HepG2 (cell line): ENCODE results near the gene TMEFF1. TPM values are rescaled to one million over a fixed set of nuclear protein-coding genes. Genes with fewer than 3 reads are reported as not detected.

Source experiments
- ARID2 ChIP-seq: sonication (generic); formaldehyde crosslinking; IDR thresholded peaks from 2 replicates; pipeline ENCODE4 v1.8.1; 2022; ENCODE audit warnings: mild to moderate bottlenecking, missing genetic modification reagents, borderline replicate concordance
- BORCS8-MEF2B ChIP-seq: sonication (generic); formaldehyde crosslinking; IDR thresholded peaks from 2 replicates; pipeline ENCODE4 v1.8.0; 2022; ENCODE audit warnings: mild to moderate bottlenecking, missing genetic modification reagents
- DDIT3 ChIP-seq: sonication (generic); formaldehyde crosslinking; IDR thresholded peaks from 2 replicates; pipeline ENCODE4 v1.4.0; 2020; ENCODE audit warnings: mild to moderate bottlenecking, missing genetic modification reagents
- FOSL1 ChIP-seq: sonication (generic); formaldehyde crosslinking; IDR thresholded peaks from 2 replicates; pipeline ENCODE4 v1.9.0; 2021; ENCODE audit warnings: missing genetic modification reagents, borderline replicate concordance
- FOXA3 ChIP-seq: IDR thresholded peaks from 2 replicates; pipeline ENCODE4 v1.6.1; 2016; ENCODE audit warnings: missing genetic modification reagents, missing compliant biosample characterization
- GATAD2A ChIP-seq: IDR thresholded peaks from 2 replicates; pipeline ENCODE4 v1.6.1; 2016
- KDM2A ChIP-seq: sonication (generic); formaldehyde crosslinking; IDR thresholded peaks from 2 replicates; pipeline ENCODE4 v1.4.0; 2020; ENCODE audit warnings: low read depth, missing genetic modification reagents, borderline replicate concordance
- MAFK ChIP-seq, 2 experiments: IDR thresholded peaks in 1 of 2; conservative IDR thresholded peaks in 1 of 2; 2 replicates each; pipeline ENCODE4 v1.6.1; 2011; ENCODE audit warnings: improper control_type of control experiment in 2 of 2, low read length in 2 of 2
- MTF2 ChIP-seq: sonication (generic); formaldehyde crosslinking; IDR thresholded peaks from 2 replicates; pipeline ENCODE4 v1.5.0; 2020; ENCODE audit warnings: missing genetic modification reagents, borderline replicate concordance
- REXO4 ChIP-seq: sonication (generic); formaldehyde crosslinking; IDR thresholded peaks from 2 replicates; pipeline ENCODE4 v1.8.0; 2022; ENCODE audit warnings: missing genetic modification reagents, mild to moderate bottlenecking, borderline replicate concordance
- ZBTB8A ChIP-seq: sonication (generic); formaldehyde crosslinking; IDR thresholded peaks from 2 replicates; pipeline ENCODE4 v1.4.0; 2020; ENCODE audit warnings: mild to moderate bottlenecking, low read depth, missing genetic modification reagents, borderline replicate concordance
- ZC3H13 ChIP-seq: sonication (generic); formaldehyde crosslinking; IDR thresholded peaks from 2 replicates; pipeline ENCODE4 v1.8.1; 2023; ENCODE audit warnings: mild to moderate bottlenecking, missing genetic modification reagents, moderate library complexity
- ZNF263 ChIP-seq: sonication (generic); formaldehyde crosslinking; IDR thresholded peaks from 2 replicates; pipeline ENCODE4 v1.4.0; 2020; ENCODE audit warnings: missing genetic modification reagents
- ZNF737 ChIP-seq: sonication (generic); formaldehyde crosslinking; IDR thresholded peaks from 2 replicates; pipeline ENCODE4 v1.5.0; 2020; ENCODE audit warnings: missing genetic modification reagents, mild to moderate bottlenecking, borderline replicate concordance
- polyA plus RNA-seq, 8 experiments: library from polyadenylated mRNA; depleted of rRNA in 3 of 8; stranded (reverse) in 7 of 8; unstranded in 1 of 8; fragments of >200 nt; fragmentation: Illumina TruSeq in 4 of 8; extraction: Trizol in 4 of 8; gene quantifications; 2 replicates each; pipeline versions ENCODE4 v1.2.1 to v1.2.3, GENCODE V29; 2011 to 2016; ENCODE audit warnings: low read depth in 4 of 8, missing spikeins in 1 of 8, mixed read lengths in 1 of 8; ENCODE audit not compliant: insufficient read depth in 1 of 8
- total RNA-seq, 5 experiments: library from RNA; depleted of rRNA; stranded (reverse); fragments of >200 nt; fragmentation: Illumina TruSeq; extraction: Trizol; gene quantifications; 2 replicates each; pipeline ENCODE4 v1.2.3, GENCODE V29; 2016; ENCODE audit warnings: low read depth in 1 of 5
- TF ChIP-seq, protein P1 (sequence below), 2 experiments: fragments of 450-650 bp in 1 of 2; sonication (generic) in 1 of 2; formaldehyde crosslinking in 1 of 2; IDR thresholded peaks; 2 replicates each; pipeline versions ENCODE4 v1.6.1 to v1.8.0; 2016 to 2022; ENCODE audit warnings: antibody characterized with exemption in 1 of 2, mild to moderate bottlenecking in 1 of 2, missing genetic modification reagents in 1 of 2
- TF ChIP-seq, protein P2 (sequence below): sonication (generic); formaldehyde crosslinking; IDR thresholded peaks from 2 replicates; pipeline ENCODE4 v1.8.0; 2022; ENCODE audit warnings: low read depth, missing genetic modification reagents

TMEFF1 gene
- total and polyA plus RNA-seq, 2 of the 13 experiments (the other 11 are each of a cell fraction or from before 2014, with no cell fraction given) = 0.87 to 1.9 TPM

GRCh38 chr9:100426530-100427365 lies 46.2 kb upstream of the TMEFF1 start, which contains the start of gene MSANTD3 (continued):
- TF ChIP-seq, protein P1, sequence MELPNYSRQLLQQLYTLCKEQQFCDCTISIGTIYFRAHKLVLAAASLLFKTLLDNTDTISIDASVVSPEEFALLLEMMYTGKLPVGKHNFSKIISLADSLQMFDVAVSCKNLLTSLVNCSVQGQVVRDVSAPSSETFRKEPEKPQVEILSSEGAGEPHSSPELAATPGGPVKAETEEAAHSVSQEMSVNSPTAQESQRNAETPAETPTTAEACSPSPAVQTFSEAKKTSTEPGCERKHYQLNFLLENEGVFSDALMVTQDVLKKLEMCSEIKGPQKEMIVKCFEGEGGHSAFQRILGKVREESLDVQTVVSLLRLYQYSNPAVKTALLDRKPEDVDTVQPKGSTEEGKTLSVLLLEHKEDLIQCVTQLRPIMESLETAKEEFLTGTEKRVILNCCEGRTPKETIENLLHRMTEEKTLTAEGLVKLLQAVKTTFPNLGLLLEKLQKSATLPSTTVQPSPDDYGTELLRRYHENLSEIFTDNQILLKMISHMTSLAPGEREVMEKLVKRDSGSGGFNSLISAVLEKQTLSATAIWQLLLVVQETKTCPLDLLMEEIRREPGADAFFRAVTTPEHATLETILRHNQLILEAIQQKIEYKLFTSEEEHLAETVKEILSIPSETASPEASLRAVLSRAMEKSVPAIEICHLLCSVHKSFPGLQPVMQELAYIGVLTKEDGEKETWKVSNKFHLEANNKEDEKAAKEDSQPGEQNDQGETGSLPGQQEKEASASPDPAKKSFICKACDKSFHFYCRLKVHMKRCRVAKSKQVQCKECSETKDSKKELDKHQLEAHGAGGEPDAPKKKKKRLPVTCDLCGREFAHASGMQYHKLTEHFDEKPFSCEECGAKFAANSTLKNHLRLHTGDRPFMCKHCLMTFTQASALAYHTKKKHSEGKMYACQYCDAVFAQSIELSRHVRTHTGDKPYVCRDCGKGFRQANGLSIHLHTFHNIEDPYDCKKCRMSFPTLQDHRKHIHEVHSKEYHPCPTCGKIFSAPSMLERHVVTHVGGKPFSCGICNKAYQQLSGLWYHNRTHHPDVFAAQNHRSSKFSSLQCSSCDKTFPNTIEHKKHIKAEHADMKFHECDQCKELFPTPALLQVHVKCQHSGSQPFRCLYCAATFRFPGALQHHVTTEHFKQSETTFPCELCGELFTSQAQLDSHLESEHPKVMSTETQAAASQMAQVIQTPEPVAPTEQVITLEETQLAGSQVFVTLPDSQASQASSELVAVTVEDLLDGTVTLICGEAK (IDR thresholded peaks at IDR 0.05) = no peak
- TF ChIP-seq, protein P1 (CRISPR knock-in tag; IDR thresholded peaks at IDR 0.05) = no peak
- TF ChIP-seq FOSL1 (CRISPR knock-in tag) = peak; percentile 43; the same call in 1 of the 2 replicates
- peak; percentile 29; the same call in 1 of the 2 replicates for TF ChIP-seq FOXA3 (CRISPR knock-in tag)
- no peak for TF ChIP-seq ZBTB8A (CRISPR knock-in tag)
- TF ChIP-seq ZNF737 (CRISPR knock-in tag) = no peak
- TF ChIP-seq ZC3H13 (CRISPR knock-in tag) = no peak
- TF ChIP-seq, protein P2, sequence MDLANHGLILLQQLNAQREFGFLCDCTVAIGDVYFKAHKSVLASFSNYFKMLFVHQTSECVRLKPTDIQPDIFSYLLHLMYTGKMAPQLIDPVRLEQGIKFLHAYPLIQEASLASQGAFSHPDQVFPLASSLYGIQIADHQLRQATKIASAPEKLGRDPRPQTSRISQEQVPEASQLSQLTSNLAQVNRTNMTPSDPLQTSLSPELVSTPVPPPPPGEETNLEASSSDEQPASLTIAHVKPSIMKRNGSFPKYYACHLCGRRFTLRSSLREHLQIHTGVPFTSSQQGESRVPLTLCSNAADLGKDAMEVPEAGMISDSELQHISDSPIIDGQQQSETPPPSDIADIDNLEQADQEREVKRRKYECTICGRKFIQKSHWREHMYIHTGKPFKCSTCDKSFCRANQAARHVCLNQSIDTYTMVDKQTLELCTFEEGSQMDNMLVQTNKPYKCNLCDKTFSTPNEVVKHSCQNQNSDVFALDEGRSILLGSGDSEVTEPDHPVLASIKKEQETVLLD (CRISPR knock-in tag) = peak; percentile 62; the same call in 1 of the 2 replicates
- peak; percentile 59; the same call in 1 of the 2 replicates for TF ChIP-seq ZNF263 (CRISPR knock-in tag)
- TF ChIP-seq REXO4 = no peak
- TF ChIP-seq MAFK (conservative IDR thresholded peaks at IDR 0.05 in 1 of 2, IDR thresholded peaks at IDR 0.05 in 1 of 2; ENCODE audit: low read length in 2 of 2) = peak; percentile 42 to 55
- peak; percentile 25; the same call in 1 of the 2 replicates for TF ChIP-seq GATAD2A (CRISPR knock-in tag)
- TF ChIP-seq MTF2 (CRISPR knock-in tag) = no peak
- TF ChIP-seq KDM2A (CRISPR knock-in tag) = peak; percentile 39; the same call in 1 of the 2 replicates
- no peak for TF ChIP-seq DDIT3 (CRISPR knock-in tag)
- TF ChIP-seq ARID2 = no peak
- TF ChIP-seq BORCS8-MEF2B = no peak
